ENCODE results near the gene MRPL21. TPM values are rescaled to one million over a fixed set of nuclear protein-coding genes. Genes with fewer than 3 reads are reported as not detected.

Gene MRPL21
- polyA plus RNA-seq, 2 of the 4 experiments (the other 2 are of a cell fraction), result 116 to 131 TPM

GRCh38 chr11:68950762-68951161, 47.1 kb upstream of the MRPL21 start:
- no peak for FAIRE-seq
- Histone ChIP-seq H3K27ac (no peak overlapping the region), H3K4me1 (no peaks in the 10 kb centered on the region; the same call in 2 of the 3 replicates), H3K4me3 (no peak overlapping the region), H3K4me2 (no peak overlapping the region), H3K9me3 (no peaks in the 10 kb centered on the region)
- ChIA-PET CTCF (interaction anchor here (0.6 to 3.1 kb wide), 13 partner anchors 10 to 149 kb away, joined by 3 to 17 read pairs (median 4); no protein-coding TSS in a partner anchor), POLR2A (no interaction called here)
- TF ChIP-seq, protein P1, sequence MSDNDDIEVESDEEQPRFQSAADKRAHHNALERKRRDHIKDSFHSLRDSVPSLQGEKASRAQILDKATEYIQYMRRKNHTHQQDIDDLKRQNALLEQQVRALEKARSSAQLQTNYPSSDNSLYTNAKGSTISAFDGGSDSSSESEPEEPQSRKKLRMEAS (IDR thresholded peaks at IDR 0.05), result no peak
- TF ChIP-seq NPAS2 (CRISPR knock-in tag; IDR thresholded peaks at IDR 0.05; ENCODE audit: borderline replicate concordance) (no peak), SMC3 (IDR thresholded peaks at IDR 0.05) (no peak), NFE2L2 (conservative IDR thresholded peaks at IDR 0.05; ENCODE audit: low read length) (no peak), CHD2 (IDR thresholded peaks at IDR 0.05; ENCODE audit: low read length, partially characterized antibody) (no peak), FOXS1 (CRISPR knock-in tag; IDR thresholded peaks at IDR 0.05) (no peak), HOXB13 (CRISPR knock-in tag; IDR thresholded peaks at IDR 0.05; ENCODE audit: low read depth) (no peak), EP300 (IDR thresholded peaks at IDR 0.05) (no peak), CBX2 (IDR thresholded peaks at IDR 0.05; ENCODE audit: borderline replicate concordance, low read depth) (no peak), ATOH8 (CRISPR knock-in tag; IDR thresholded peaks at IDR 0.05; ENCODE audit: low read depth) (no peak), ZC3H11A (IDR thresholded peaks at IDR 0.05) (no peak), GATA3 (IDR thresholded peaks at IDR 0.05; ENCODE audit: borderline replicate concordance) (no peak), MAFK (IDR thresholded peaks at IDR 0.05; ENCODE audit: partially characterized antibody) (no peak), PBX3 (IDR thresholded peaks at IDR 0.05) (no peak), E2F6 (IDR thresholded peaks at IDR 0.05; ENCODE audit: borderline replicate concordance, low read depth) (no peak), ZNF302 (CRISPR knock-in tag; IDR thresholded peaks at IDR 0.05) (no peak), KDM5A (IDR thresholded peaks at IDR 0.05) (no peak), HEYL (CRISPR knock-in tag; IDR thresholded peaks at IDR 0.05) (no peak), JUN (IDR thresholded peaks at IDR 0.05) (no peak)
- TF ChIP-seq, protein P2, sequence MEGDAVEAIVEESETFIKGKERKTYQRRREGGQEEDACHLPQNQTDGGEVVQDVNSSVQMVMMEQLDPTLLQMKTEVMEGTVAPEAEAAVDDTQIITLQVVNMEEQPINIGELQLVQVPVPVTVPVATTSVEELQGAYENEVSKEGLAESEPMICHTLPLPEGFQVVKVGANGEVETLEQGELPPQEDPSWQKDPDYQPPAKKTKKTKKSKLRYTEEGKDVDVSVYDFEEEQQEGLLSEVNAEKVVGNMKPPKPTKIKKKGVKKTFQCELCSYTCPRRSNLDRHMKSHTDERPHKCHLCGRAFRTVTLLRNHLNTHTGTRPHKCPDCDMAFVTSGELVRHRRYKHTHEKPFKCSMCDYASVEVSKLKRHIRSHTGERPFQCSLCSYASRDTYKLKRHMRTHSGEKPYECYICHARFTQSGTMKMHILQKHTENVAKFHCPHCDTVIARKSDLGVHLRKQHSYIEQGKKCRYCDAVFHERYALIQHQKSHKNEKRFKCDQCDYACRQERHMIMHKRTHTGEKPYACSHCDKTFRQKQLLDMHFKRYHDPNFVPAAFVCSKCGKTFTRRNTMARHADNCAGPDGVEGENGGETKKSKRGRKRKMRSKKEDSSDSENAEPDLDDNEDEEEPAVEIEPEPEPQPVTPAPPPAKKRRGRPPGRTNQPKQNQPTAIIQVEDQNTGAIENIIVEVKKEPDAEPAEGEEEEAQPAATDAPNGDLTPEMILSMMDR (IDR thresholded peaks at IDR 0.05), result no peak
- DNase-seq (ENCODE audit: low read depth in 1 of 2, low spot score in 1 of 2), result no peak
- WGBS (ENCODE audit: missing lambda C conversion rate), result 73% methylated on average over 8 of the region's 9 CpGs
- no peak for ATAC-seq

- TF ChIP-seq PBX3 (IDR thresholded peaks at IDR 0.05) (no peak), RNF2 (IDR thresholded peaks at IDR 0.05; ENCODE audit: borderline replicate concordance, low read depth) (no peak), SMC3 (IDR thresholded peaks at IDR 0.05) (peak; percentile 55), RAD21 (conservative IDR thresholded peaks at IDR 0.05 in 1 of 2, IDR thresholded peaks at IDR 0.05 in 1 of 2) (0 out of 5 replicates have a peak, but pooled peaks of 1 of the 2 experiments have one; percentile 10)
- TF ChIP-seq, protein P2 (IDR thresholded peaks at IDR 0.05), result 0 out of 3 replicates have a peak, but pooled peaks have one; percentile 25
- no peak overlapping the region for H3K27ac ChIP-seq
- no peak for FAIRE-seq
- peak; percentile 88 to 90 for ATAC-seq
- H3K9me3 ChIP-seq, result no peaks in the 10 kb centered on the region
- ChIA-PET POLR2A (no interaction called here), CTCF (interaction anchor here (0.6 to 3.1 kb wide), 13 partner anchors 10 to 139 kb away, joined by 3 to 17 read pairs (median 4); no protein-coding TSS in a partner anchor)
- WGBS (ENCODE audit: missing lambda C conversion rate), result 47% methylated on average over 5 of the region's 5 CpGs
- H3K4me3 ChIP-seq, result no peak overlapping the region
- H3K4me1 ChIP-seq, result no peaks in the 10 kb centered on the region; the same call in 2 of the 3 replicates
- no peak overlapping the region for H3K4me2 ChIP-seq
- peak; percentile 47 to 68 for DNase-seq (ENCODE audit: low read depth in 1 of 2, low spot score in 1 of 2)
Measured at GRCh38 chr11:68950270-68950669, 46.6 kb upstream of the MRPL21 start.

Data from A549 (cell line).